Esophagus muscularis mucosa (tissue), 4 donors: ENCODE results near the gene AUTS2.

Experiments used
- EP300 ChIP-seq: sonication (generic); formaldehyde crosslinking; IDR thresholded peaks from one replicate; pipeline ENCODE4 v1.6.1; 2017; ENCODE audit warnings: antibody characterized with exemption
- POLR2A ChIP-seq: fragments of 450-650 bp; IDR thresholded peaks from one replicate; pipeline ENCODE4 v1.6.1; 2017; ENCODE audit warnings: antibody characterized with exemption, moderate library complexity, mild to moderate bottlenecking, low read depth
- TF ChIP-seq, protein P1 (sequence below), 3 experiments: fragments of 200-600 bp in 2 of 3; fragments of 450-650 bp in 1 of 3; sonication (generic) in 2 of 3; IDR thresholded peaks; one replicate each; pipeline ENCODE4 v1.5.1; 2017 to 2019; ENCODE audit warnings: antibody characterized with exemption in 3 of 3, mild to moderate bottlenecking in 2 of 3, moderate library complexity in 1 of 3

DNA sequence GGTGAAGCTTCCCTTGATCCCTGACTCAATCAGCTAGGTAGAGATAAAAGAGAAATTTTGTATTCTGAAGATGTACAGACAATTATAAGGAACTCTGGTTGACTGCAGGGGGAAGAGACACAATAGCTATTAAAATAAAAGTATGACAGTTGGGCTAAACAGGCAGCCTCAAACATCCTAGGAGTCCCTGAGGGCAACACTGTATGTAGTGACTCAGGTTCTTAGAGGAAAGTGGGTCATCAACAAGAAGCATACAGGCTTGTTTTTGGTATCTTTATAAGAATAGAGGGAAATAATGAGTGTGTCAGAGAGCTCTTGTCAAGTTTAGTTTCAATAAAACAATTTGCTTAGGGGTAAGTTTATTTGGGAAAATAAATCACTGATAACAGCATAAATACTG lies 150.3 kb downstream of the AUTS2 start:
- TF ChIP-seq POLR2A (no peak), EP300 (no peak)
- TF ChIP-seq, protein P1, sequence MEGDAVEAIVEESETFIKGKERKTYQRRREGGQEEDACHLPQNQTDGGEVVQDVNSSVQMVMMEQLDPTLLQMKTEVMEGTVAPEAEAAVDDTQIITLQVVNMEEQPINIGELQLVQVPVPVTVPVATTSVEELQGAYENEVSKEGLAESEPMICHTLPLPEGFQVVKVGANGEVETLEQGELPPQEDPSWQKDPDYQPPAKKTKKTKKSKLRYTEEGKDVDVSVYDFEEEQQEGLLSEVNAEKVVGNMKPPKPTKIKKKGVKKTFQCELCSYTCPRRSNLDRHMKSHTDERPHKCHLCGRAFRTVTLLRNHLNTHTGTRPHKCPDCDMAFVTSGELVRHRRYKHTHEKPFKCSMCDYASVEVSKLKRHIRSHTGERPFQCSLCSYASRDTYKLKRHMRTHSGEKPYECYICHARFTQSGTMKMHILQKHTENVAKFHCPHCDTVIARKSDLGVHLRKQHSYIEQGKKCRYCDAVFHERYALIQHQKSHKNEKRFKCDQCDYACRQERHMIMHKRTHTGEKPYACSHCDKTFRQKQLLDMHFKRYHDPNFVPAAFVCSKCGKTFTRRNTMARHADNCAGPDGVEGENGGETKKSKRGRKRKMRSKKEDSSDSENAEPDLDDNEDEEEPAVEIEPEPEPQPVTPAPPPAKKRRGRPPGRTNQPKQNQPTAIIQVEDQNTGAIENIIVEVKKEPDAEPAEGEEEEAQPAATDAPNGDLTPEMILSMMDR (IDR thresholded peaks at IDR 0.05): no peak
